HG02678 (cell line): Measurements from ENCODE around the gene MAP7.
"Not testable (repeated sequence)": the region's sequence is repeated elsewhere in the genome, so short reads cannot be mapped to it uniquely, and the experiment has no call there.

Experiments
- ATAC-seq: cut with Tn5 transposase; IDR thresholded peaks from one replicate; pipeline ENCODE4 v1.9.1; 2021; ENCODE audit warnings: mild to moderate bottlenecking, moderate library complexity; ENCODE audit not compliant: unreplicated experiment

MAP7 gene

DNA sequence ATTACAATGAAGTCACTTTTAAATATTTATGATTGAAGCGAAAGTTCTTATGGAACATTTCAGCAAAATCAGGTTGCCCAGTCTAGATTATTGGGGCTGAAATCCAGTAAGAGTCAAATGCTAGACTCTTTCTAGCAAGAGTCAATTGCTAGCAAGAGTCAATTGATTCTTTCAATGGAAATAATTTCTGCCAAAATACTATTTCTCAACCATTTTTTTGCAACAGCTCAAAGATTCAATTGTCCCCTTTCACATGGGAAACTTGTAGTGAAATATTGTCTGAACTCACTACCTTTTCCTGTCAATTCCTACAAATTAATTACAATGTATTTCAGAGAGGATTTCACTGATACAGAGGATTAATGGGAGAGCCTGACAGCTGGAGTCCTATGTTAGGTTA lies 78.3 kb downstream of the MAP7 start:
- ATAC-seq = no peak

- ATAC-seq = no peak
These were observed 78.8 kb downstream of the MAP7 start for GRCh38 chr6:136471372-136471771.

- no peak for ATAC-seq
These were observed 80.2 kb downstream of the MAP7 start for GRCh38 chr6:136470044-136470443.

DNA sequence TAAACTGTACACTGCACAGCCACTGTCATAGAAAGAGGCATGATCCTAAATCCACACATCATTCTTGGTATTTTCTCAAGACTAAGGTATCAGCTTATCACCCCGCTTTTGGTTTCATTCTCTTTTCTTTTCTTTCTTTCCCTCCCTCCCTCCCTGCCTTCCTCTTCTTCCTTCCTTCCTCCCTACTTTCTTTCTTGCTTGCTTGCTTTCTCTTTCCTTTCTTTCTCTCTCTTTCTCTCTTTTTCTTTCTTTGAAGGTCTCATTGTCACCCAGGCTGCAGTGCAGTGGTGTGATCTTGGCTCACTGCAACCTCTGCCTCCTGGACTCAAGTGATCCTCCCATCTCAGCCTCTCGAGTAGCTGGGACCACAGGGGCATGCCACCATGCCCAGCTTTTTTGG lies 81.1 kb downstream of the MAP7 start:
- no peak for ATAC-seq

DNA sequence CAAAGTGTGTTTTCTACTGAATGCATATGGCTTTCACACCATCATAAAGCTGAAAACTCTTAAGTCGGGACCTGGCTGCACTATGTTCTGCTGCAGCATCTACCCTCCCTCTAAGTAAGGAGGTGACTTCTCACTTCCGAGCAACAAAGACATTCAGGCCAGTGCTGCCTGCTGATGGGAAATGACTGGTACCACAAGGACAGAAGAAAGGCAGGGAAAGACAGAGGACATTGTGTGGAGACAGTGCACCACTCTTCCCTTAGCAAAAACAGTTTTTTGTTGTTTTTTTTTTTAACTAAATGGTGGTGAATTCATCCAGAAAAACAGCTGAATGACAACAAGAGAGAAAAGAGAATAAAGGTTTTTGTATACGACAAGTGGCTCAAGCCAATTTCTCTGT lies 81.5 kb downstream of the MAP7 start:
- no peak for ATAC-seq

DNA sequence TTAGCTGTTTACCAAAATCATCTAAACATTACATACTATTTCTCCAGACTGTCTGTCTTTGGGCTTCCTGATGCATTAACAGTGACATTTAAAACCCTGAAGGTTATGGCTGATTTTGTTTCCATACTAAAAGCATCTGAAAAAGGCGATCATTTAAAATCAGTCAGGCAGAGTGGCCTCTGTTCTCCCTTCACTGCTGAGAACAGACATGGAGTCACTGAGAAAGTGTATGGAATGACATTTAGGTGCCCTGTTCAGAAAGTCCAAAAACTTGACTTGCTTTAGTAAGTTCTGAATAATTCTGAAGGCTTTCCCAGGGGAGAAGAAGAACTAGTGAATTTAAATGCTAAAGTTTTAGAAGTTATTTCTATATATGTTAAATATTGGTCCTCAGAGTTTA lies 83.0 kb downstream of the MAP7 start:
- ATAC-seq = no peak

DNA sequence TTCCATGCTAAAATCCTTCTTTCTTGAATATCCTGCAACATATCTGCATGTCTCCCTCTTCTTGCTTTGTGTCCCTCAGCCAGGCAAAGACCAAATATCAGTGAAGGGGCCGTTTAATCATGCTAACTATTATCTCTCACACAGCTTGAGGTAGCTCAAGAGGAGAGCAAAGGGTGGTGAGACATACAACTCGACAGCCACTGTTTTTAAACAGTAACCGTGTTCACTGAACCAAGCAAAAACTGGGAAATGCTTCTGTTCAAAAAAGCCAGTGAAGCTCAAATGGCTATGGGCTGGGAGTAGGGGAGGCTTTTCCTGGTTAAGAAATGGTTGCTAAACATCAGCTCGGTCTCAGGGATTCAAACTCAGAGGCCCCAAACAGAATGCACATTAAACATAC lies 83.4 kb downstream of the MAP7 start:
- no peak for ATAC-seq

GRCh38 chr6:136465766-136466303 lies 84.4 kb downstream of the MAP7 start:
- ATAC-seq = no peak

DNA sequence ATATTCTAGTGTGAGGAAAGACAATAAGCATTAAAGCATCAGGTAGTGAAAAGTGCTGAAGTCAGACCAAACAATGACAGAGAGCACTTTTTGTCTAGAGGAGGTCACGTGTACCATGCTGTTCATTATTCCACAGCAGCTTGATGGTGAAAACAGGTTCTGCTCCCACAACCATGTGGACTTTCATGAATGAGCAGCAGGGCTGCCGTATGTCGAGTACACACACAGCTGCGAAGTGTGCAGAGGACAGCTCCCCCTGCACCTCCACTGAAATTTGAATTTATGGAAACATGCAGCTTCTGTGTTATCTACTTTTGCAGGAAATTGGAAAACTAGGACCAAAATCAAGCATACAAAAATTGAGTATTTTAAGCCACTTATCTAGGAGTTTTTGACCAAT lies 85.3 kb downstream of the MAP7 start:
- no peak for ATAC-seq

DNA sequence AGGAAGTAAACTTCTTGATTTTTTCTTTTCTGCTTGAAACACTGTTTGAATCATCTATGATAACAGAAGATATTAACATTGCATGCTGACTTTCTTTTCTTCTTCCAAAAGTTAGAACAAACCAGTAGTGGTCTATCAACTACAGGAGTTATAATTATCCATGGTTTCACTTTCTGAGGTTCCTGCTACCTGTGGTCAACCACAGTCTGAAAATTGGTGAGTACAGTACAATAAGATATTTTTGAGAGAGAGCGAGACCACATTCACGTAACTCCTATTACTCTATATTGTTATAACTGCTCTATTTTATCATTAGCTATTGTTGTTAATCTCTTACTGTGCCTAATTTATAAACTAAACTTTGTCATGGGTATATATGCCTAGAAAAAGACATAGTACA lies 86.1 kb downstream of the MAP7 start:
- peak; percentile 53 for ATAC-seq

- ATAC-seq = no peak
These were observed 86.5 kb downstream of the MAP7 start for GRCh38 chr6:136463743-136464142.

- no peak for ATAC-seq
These were observed 103.5 kb downstream of the MAP7 start for GRCh38 chr6:136446579-136447187.

DNA sequence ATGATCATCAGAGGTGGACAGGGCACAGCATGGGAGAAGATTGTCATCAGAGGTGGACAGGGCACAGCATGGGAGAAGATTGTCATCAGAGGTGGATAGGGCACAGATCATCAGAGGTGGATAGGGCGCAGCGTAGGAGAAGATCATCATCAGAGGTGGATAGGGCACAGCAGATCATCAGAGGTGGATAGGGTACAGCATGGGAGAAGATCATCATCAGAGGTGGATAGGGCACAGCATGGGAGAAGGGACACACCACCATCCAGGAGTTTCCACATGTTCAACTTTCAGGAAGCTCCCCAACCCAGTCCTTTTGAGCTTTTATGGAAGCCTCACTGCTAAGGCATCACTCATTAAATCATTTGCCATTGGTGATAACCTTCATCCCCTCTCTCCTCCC lies 104.1 kb downstream of the MAP7 start:
- no peak for ATAC-seq

DNA sequence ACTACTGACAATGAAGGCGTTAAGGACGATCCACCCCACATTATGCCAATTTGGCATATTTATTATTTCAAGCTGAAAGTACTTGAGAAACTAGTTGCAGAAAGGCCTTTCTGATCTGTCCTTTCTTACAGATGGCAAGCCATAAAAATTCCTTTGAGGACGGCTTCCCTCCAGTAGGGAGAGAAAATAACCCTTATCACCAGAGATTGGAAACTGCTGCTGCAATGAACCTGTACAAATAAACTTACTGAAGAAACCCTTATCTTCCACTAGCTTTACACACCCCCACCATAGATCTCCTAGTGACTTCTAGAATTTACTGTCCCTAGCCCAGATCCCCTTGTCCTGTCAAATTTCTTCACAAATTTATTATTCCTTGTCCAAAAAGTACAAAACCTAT lies 105.2 kb downstream of the MAP7 start:
- ATAC-seq = no peak

DNA sequence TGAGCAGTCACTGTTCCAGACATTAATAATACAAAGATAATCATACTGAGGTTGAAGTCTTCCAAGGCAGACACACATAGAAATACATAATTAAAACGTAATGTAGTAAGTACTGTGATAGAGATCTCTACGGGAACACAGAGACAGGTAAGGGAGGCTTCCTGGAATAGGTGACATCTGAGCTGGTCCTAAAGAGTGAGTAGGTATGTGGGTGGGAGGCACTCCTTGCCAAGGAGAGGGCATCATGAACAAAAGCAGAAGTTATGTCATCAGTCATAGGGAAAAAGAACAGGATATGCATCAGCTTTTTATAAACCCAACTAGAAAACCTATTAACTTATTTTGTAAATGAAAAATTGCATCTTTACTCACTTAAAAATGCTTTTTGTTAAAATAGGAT lies 110.0 kb downstream of the MAP7 start:
- ATAC-seq = no peak

DNA sequence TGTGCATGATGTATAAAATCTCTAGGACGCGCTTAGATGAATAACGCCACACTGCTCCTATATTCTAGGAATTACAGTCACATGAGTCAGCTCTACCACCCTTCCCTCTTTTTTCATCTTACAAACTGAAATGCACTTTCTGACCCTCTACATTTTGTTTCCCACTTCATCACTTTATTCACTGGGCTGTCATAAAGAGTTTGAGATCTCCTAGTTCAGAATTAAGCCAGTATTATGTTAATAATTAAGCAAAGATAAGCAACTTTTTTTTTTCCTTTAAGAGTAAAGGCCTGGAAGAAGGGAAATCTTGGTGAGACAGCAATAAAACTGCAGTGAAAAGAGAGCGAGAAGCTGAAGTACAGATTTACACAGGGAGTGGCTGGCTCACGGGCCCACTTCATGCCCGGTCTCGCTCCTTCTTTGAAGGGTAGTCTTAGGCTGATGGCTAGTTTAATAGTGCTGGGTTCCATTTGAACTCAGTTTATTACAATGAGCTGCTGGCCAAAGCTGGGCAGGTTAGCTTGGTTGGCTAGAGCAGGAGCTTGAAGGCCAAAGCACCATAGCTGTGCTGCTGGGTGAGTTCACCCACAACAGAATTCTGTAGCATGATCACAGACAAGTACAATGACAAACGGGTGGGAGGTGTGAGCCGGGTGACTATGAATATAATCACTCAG lies 110.6 kb downstream of the MAP7 start:
- ATAC-seq = no peak

DNA sequence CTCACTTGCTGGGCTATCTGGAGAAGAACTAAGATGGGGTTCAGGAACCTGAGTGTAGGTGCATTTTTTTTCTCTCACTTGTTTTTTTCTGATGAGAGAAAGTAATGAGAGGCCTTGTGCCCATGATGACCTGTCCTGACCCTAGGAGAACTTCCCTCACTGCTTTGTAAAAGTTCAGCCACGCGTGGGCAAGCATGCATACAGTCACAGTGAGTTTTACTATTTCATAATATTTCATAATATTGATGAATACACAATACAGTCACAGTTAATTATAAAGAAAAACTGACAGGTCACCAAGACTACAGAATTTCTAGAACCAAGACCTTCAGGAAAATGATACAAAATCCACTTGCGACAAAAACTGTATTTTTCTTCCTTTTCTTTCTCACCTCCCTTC lies 111.8 kb downstream of the MAP7 start:
- no peak for ATAC-seq

DNA sequence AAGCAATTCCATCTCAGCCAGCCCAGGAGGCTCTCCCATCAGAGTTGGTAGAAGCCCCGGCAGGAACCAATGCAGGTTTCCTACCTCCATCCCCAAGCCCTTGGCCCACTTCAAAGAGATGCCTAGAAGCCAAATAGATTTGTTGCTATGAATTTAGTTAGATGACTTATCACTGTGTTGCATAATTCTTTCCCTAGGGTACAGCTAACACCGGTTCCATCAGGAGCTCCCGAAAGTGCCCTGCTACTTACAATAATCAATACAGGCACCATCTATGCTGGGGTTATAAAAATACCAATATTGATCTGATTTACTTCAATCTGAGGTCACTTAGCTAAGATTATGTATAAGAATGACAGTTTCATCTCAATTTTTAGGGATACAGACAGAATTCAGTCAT lies 113.0 kb downstream of the MAP7 start:
- ATAC-seq = no peak

- no peak for ATAC-seq
These were observed 115.1 kb downstream of the MAP7 start for GRCh38 chr6:136435101-136435500.

GRCh38 chr6:136431306-136431705 lies 118.9 kb downstream of the MAP7 start:
- ATAC-seq = not testable (repeated sequence)

DNA sequence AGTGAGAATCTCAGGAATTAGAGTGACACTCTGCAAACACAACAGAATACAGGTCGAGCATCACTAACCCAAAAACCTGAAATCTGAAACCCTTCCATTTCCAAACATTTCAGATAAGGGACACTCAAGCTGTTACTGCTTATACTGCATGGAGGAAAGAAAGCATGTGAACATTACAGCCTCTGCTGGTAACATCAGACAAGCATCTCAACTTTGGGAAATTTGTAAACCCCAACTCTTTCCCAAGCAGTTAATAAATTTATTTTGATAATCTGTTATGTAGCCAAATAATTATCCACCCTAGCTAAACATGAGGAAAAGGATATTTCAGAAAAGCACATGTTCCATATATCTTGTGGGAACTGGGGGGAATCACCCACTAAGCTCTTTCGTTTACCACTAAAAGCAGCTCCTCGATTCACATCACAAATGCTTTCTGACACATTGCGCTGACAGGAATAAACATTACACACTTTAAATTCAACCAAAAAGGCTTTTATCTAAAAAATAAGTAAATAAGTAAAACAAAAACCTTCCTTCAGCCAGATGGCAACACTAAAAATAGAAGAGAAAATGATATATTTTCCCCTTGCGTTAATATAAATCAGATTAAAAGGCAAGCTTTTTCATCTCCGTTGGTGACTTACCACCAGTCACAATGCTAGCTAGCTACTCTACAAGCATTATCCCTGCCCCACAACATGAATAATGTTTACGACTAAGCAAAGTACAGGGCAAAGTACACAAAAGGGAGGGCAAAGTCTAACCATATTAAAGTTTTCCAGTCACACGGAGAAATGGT lies 120.8 kb downstream of the MAP7 start:
- no peak for ATAC-seq

DNA sequence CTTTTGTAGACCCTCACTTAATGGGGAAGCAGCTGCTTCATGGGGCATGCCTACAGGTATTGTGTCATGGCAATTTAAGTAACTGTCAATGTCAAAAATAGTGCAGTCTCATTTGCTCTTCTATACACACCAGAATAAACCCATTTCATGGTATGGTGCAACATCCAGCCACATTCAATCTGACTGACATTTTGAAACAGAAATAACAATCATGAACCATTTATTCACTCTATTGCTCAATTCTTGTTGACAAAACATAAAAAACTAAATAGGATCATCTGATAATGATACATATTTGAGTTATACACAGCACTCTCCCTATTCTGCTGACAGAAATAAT lies 122.9 kb downstream of the MAP7 start:
- no peak for ATAC-seq
